Tibial artery (tissue), 4 donors: ENCODE measurements around the gene IFI16.

Experiments used
- DNase-seq, 2 donors: peaks; one replicate each; pipeline ENCODE4 v3.0.0-alpha.2; 2019
- H3K27ac ChIP-seq, 2 donors: fragments of 200-600 bp; sonication (generic) in 1 of 2; 1 replicate in 1 of 2; 2 replicates in 1 of 2; pipeline ENCODE4 v1.5.1; 2018 to 2019; ENCODE audit warnings: mild to moderate bottlenecking in 1 of 2
- H3K27me3 ChIP-seq, 2 donors: fragments of 200-600 bp; sonication (generic) in 1 of 2; one replicate each; pipeline versions ENCODE4 v1.5.1 to v1.6.0; 2016 to 2019
- H3K36me3 ChIP-seq, 3 donors: fragments of 200-600 bp; sonication (generic) in 2 of 3; one replicate each; pipeline ENCODE4 v1.5.1; 2016 to 2019; ENCODE audit warnings: mild to moderate bottlenecking in 2 of 3
- H3K4me1 ChIP-seq, 4 donors: fragments of 200-600 bp; sonication (generic) in 2 of 4; 1 replicate in 3 of 4; 2 replicates in 1 of 4; pipeline ENCODE4 v1.5.1; 2016 to 2019
- H3K4me3 ChIP-seq, 2 donors: fragments of 200-600 bp; sonication (generic) in 1 of 2; 1 replicate in 1 of 2; 2 replicates in 1 of 2; pipeline ENCODE4 v1.5.1; 2018 to 2019; ENCODE audit warnings: mild to moderate bottlenecking in 2 of 2
- H3K9me3 ChIP-seq, 3 donors: fragments of 200-600 bp; sonication (generic) in 1 of 3; one replicate each; pipeline ENCODE4 v1.5.1; 2016 to 2019
- CTCF ChIP-seq, 2 experiments: fragments of 200-600 bp in 1 of 2; fragments of 450-650 bp in 1 of 2; IDR thresholded peaks; one replicate each; pipeline ENCODE4 v1.5.1; 2017 to 2019; ENCODE audit warnings: antibody characterized with exemption in 2 of 2, mild to moderate bottlenecking in 1 of 2, moderate library complexity in 1 of 2
- intact Hi-C: fragments of 100-400 bp; cut with DNase I; formaldehyde crosslinking; loops from one replicate; pipeline ENCODE4 v1.15.0; 2023; ENCODE audit warnings: low total_unique reads

The IFI16 gene

GRCh38 chr1:159012495-159012894 is 2.8 kb downstream of the IFI16 start:
- Histone ChIP-seq H3K27ac (no peak overlapping the region), H3K4me3 (peak overlapping the region; percentile 54 to 55), H3K4me1 (peaks cover 0 to 54% (median 9%) of the 10 kb centered on the region in 4 donors), H3K36me3 (peaks cover 18 to 20% (median 19%) of the 10 kb centered on the region in 3 donors), H3K9me3 (no peaks in the 10 kb centered on the region), H3K27me3 (no peaks in the 10 kb centered on the region)
- intact Hi-C loops = no loop called here
- TF ChIP-seq CTCF (IDR thresholded peaks at IDR 0.05) = no peak
- DNase-seq = peak in 1 of 2 donors; percentile 41

GRCh38 chr1:159014003-159014571 is 4.4 kb downstream of the IFI16 start:
- H3K27me3 ChIP-seq = no peaks in the 10 kb centered on the region
- no peak overlapping the region for H3K27ac ChIP-seq
- TF ChIP-seq CTCF (IDR thresholded peaks at IDR 0.05) = no peak
- no peaks in the 10 kb centered on the region for H3K9me3 ChIP-seq
- intact Hi-C loops = no loop called here
- H3K4me3 ChIP-seq = peak overlapping the region in 1 of 2 donors; percentile 54
- peaks cover 0 to 50% (median 6%) of the 10 kb centered on the region in 4 donors for H3K4me1 ChIP-seq
- no peak for DNase-seq
- H3K36me3 ChIP-seq = peaks cover 24 to 34% (median 33%) of the 10 kb centered on the region in 3 donors

- H3K27me3 ChIP-seq = no peaks in the 10 kb centered on the region
- peak overlapping the region in 1 of 2 donors; percentile 15 for H3K27ac ChIP-seq
- DNase-seq = no peak
- H3K9me3 ChIP-seq = no peaks in the 10 kb centered on the region
- no peak for TF ChIP-seq CTCF (IDR thresholded peaks at IDR 0.05)
- intact Hi-C loops = no loop called here
- H3K4me3 ChIP-seq = no peak overlapping the region
- peaks cover 0 to 47% (median 6%) of the 10 kb centered on the region in 4 donors for H3K4me1 ChIP-seq
- peaks cover 27 to 42% (median 39%) of the 10 kb centered on the region in 3 donors for H3K36me3 ChIP-seq
These were observed 5.1 kb downstream of the IFI16 start for GRCh38 chr1:159014851-159015250.

- no peaks in the 10 kb centered on the region for H3K9me3 ChIP-seq
- H3K4me3 ChIP-seq = no peak overlapping the region
- H3K36me3 ChIP-seq = peaks cover 33 to 46% (median 45%) of the 10 kb centered on the region in 3 donors
- no peaks in the 10 kb centered on the region for H3K27me3 ChIP-seq
- H3K4me1 ChIP-seq = peaks cover 0 to 47% (median 6%) of the 10 kb centered on the region in 4 donors
- no peak for TF ChIP-seq CTCF (IDR thresholded peaks at IDR 0.05)
- H3K27ac ChIP-seq = peak overlapping the region; percentile 12 to 46
- intact Hi-C loops = no loop called here
- peak; percentile 78 to 82 for DNase-seq
These were observed 5.8 kb downstream of the IFI16 start for GRCh38 chr1:159015440-159015909.

- no peak overlapping the region for H3K4me3 ChIP-seq
- H3K27me3 ChIP-seq = no peaks in the 10 kb centered on the region
- no peak overlapping the region for H3K27ac ChIP-seq
- peaks cover 0 to 19% (median 5%) of the 10 kb centered on the region in 4 donors for H3K4me1 ChIP-seq
- TF ChIP-seq CTCF (IDR thresholded peaks at IDR 0.05) = no peak
- no peak for DNase-seq
- intact Hi-C loops = no loop called here
- no peaks in the 10 kb centered on the region for H3K9me3 ChIP-seq
- peaks cover 9 to 40% (median 24%) of the 10 kb centered on the region in 3 donors for H3K36me3 ChIP-seq
These were observed 14.0 kb downstream of the IFI16 start for GRCh38 chr1:159023723-159024122.
